UCSD-AML1 (cell line): ENCODE measurements around the gene IMP3.
A peak's percentile ranks its signal among the peaks of the same experiment; 100 is the strongest.
"Not testable (repeated sequence)": the region's sequence is repeated elsewhere in the genome, so short reads cannot be mapped to it uniquely, and the experiment has no call there.

Source experiments
- DNase-seq: peaks from one replicate; lab custom pipeline; 2025; ENCODE audit not compliant: unreplicated experiment; lab: John Stamatoyannopoulos, UW

Gene IMP3

DNA sequence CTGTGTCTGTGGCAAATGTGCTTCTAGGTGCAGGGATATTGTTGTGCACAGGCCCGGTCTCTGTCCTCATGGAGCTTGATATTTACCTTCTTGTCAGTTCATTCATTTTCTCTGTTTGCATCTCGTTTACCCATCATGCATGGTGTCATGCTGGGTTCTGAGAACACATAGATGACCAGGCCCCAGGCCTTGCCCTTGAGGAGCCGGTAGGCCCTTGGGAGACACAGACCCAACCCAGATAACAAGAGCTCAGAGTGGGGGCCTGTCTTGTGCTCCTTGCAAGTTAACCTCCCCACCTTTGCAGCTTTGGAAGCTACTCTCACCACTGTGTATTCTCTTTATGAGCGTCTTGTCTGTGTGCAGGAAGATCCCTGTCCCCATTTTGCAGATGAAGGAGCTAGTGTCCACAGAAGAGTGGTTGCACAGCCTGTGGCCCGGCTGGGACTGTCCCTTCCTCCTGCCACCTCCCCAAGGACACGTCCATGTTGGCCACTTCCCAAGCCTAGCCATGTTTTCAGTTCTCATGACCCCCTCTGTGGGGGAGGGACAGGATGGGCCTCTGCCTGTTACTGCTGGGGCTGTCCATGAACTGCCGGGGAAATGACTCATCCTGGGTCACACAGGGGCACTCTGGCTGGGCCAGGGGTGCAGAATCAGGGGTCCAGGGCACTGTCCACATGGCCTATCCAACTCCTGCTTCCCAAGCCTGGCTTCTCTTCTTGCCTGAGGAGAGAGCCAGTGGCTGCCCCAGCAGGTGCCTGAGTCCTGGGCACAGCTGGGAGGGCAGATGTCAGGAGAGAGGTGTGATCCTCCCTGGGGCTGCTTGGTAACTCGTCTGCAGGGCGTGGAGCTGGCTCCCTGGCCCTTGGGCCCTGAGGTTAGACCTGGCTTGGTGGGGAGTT, 11.1 kb upstream of the IMP3 start:
- DNase-seq, result peak; percentile 41

DNA sequence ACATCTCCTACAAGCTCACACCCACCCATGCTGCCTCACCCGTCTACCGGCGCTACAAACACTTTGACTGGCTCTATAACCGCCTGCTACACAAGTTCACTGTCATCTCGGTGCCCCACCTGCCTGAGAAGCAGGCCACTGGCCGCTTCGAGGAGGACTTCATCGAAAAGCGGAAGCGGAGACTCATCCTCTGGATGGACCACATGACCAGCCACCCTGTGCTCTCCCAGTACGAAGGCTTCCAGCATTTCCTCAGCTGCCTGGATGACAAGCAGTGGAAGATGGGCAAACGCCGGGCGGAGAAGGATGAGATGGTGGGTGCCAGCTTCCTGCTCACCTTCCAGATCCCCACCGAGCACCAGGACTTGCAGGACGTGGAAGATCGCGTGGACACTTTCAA, 9.8 kb upstream of the IMP3 start:
- no peak for DNase-seq

DNA sequence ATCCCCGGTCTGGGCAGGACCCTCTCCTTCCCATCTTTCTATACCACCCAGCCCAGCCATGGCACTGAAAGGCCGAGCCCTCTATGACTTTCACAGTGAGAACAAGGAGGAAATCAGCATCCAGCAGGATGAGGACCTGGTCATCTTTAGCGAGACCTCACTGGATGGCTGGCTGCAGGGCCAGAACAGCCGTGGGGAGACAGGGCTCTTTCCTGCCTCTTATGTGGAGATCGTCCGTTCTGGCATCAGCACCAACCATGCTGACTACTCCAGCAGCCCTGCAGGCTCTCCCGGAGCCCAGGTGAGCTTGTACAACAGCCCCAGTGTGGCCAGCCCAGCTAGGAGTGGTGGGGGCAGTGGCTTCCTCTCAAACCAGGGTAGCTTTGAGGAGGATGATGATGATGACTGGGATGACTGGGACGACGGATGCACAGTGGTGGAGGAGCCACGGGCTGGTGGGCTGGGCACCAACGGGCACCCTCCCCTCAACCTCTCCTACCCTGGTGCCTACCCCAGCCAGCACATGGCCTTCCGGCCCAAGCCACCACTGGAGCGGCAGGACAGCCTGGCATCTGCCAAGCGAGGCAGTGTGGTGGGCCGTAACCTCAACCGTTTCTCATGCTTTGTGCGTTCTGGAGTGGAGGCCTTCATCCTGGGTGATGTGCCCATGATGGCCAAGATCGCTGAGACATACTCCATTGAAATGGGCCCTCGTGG, 9.2 kb upstream of the IMP3 start:
- no peak for DNase-seq

DNA sequence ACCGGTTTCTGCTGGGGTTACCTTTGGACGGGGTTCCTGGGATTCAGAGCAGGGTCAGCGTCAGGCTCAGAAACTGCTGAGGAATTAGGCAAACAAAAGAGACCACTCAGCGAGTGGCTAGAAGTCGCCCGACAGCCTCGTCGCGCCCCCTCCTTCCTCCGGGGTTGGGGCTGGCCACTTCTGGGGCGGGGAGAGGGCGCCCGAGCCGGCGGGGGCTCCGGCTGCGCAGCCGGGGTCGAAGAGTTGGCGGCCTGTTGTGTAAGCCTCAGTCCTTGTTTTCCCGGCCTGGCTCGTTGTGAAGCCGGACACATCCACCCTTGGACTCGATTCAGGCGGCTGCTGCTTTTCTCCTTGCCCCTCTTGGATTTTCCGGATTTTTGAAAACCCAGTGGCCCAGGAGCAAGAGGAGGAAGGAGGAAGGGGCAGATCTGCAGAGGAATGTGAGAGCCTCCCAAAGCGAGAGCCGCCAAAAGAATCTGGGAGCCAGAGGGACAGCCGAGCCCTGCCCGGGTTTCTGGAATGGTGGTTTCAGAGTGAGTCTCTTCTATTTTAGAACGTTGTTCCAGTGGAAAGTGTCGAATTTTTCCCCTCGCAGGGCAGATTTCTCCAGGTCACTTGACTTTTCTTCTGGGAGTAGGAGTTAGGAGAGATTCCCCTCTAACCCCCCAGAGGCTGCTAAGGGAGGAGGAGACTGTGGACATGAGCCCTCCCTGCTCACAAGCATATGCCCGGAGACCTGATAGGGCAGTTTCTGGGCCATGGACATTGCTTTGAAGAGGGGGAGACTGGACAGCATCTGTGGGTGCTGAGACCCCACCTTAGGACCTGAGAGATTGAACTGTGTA, 8.4 kb upstream of the IMP3 start:
- DNase-seq, result no peak

DNA sequence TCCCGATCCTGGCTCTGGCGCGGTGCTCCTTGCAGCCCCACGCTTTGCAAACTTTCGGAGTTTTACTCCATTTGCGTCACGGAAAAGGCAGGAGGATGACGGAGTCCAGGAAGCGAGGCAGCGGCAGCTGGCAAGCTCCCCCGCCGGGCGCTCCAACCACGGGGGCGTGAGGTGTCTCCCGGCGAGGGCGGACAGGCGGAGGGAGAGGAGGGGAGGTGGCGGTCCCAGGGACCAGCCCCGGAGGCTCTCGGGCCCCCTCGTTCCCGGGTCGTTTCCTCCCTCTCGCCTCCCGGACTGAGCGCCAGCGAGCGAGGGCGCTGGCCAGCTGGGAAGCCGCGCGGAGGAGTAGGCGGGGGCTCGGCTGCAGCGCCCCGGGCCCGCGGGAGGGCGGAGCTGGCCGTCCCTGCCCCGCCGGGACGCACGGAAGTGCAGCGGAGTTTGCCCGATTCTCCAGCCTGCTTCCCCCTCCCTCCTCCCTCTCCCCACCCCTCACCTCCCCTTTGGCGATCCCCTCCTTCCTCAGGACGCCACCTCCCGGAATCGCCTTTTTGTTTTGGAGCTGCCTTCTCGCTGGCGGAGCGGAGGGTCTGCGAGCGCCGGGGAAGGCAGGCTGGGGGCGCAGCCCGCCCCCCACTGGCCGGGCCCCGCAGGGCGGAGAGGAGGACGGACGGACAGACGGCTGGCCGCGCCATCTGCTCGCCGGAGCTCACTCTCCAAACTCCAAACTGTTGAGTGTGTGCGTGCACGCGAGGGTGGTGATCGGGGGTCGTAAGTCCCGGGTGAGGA, 7.5 kb upstream of the IMP3 start, which contains the start of gene SNX33:
TSS of gene SNX33 (plus strand) at position 543 of the 786 bp plus-strand sequence. CDS start 1,191 bp downstream, outside the sequence.
- DNase-seq, result peak; percentile 82

DNA sequence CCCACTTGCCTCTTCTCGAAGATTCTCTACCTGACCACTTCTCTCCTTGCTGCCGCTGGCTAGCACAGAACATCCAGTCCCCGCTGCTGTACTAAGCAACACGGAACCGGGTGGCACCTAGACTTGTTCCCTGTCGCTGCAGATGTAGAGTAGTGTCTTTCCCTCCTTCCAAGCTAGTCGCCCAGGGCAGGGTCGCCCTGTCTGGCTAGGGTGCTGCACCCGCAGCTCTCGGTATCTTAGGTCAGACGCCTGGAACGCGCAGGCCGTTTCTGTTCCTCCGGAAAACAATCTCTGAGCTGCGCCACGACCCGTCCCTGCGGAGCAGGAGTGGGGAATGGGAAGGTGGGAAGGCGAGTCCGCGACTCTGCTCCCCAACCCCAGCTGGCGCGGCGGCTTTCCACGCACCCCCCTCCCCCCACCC, 6.9 kb upstream of the IMP3 start:
- no peak for DNase-seq

DNA sequence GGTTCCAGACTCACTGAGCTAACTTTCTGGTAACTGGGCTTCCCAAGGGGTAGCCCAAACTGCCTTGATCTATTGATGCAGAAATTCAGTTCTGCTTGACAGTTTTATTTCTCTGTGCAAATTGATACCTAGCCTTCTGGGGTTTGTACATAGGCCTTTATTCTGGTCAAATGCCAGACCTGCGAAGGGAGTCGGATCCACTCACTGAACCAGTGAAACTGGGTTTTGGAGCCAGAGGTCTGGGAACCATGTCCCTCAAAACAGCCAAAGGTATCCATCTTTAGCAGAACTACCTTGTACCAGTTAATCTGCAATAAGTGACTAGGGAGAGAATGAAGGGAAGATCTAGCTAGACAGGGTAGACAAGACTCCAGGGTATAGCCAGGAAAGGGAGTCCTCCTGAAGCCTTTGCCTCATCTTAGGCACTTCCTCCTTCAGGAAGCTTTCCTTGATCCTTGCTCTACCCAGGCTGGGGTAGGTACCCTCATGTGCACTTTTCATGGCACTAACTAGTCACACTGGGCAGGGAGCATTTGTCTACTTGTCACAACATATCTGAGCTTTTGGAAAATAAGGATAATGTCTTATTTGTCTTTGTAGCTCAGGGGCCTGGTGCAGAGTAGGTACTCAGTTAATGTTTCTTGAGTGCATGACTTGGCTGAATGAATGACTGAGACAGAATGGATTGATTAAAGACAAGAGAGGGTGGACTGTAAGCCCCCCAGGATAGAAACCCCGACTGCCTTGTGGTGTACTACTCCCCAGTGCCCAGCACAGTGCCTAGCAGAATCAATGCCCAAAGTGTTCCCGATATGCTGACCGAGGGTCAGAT, 6.3 kb upstream of the IMP3 start:
- no peak for DNase-seq

DNA sequence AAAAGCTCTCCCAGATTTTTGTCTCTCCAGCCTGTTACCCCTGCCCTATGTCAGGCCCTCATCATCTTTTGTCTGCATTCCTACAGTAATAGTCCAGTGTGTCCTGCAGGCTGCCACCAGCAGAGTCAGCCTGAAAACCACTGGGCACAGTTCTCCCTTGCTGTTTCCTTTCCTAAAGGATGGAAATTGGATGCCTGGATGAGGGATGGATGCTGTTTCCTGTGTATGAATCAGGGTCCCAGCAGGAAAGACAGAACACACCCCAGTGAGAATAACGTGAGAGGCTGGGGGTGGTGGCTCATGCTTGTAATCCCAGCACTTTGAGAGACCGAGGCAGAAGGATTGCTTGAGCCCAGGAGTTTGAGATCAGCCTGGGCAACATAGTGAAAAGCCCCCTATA, 4.4 kb upstream of the IMP3 start:
- DNase-seq, result no peak

DNA sequence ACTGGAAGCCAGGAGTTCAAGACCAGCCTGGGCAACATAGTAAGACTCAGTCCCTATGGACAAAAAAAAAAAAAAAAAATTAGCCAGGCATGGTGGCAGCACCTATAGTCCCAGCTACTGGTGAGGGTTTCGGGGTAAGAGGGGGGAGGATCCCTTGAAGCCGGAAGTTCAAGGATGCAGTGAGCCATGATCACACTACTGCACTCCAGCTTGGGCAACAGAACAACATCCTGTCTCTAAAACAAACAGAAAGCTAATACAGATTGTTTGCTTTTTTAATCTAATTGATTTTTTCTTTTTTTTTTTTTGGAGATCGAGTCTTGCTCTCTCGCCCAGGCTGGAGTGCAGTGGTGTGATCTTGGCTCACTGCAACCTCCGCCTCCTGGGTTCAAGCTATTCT, 1.6 kb upstream of the IMP3 start:
- DNase-seq, result no peak

DNA sequence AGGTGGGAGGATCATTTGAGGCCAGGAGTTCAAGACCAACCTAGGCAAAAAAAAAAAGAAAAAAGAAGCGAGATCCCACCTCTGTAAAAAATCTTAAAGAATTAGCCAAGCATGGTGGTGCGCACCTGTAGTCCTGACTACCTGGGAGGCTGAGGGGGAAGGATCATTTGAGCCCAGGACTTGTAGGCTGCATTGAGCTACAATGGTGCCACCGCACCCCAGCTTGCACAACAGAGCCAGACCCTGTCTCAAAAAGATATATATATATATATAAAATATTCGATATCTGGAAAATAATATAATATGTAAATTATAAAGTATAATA, 1.1 kb upstream of the IMP3 start:
- DNase-seq, result no peak

DNA sequence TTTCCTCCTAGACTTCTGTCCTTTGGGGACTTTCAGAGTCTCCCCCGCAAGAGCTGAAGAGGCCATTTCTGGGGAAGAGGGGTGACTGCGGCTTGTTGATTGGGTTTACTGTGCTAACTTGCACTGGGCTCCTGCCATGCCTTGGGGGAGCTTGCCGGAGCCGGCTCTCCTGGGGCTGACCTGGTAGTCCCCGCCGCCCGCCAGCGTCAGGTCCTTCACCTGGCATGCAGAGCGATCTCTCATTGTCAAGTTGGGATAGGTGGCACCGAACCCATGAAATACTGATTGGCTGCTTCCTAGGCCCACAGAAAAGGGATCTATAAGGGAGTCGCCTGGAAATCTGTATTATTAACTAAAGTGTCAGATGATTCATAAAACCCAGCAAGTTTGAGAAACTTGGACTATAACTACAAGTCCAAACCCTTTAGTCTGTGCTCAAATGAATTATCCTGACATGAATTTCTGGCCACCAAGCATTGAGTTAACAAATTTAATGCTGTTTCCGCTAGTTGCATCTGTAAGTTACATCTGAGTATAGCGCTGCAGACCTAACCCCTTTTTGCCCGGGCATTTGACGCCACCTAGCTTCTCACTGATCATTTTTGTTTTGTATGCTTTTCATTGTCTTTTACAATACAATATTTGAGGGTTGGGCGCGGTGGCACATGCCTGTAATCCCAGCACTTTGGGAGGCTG, 607 bp upstream of the IMP3 start:
- peak; percentile 50 for DNase-seq

DNA sequence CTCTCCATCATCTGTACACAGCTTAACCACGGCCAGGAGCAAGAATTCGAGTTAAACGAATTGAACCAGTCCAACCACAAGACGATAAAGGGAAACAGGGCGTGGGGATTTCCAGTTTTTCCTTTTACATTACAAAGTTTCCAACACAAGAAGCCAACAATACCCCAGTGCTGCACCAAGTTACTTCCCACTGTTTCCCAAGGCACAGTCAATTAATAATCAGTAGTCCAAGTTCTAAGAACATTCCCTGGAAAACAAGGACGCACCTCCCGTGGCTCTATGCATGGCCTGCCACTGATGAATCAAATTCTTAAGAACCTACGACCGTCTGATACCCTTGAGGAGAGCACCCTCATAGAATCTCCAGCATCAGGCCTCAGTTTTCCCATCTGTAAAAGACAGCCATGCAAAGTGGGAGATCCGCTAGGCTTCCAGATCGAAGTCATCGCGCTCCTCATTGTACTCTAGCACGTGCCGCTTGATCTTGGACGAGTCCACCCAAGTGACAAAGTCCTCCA, 774 bp downstream of the IMP3 start:
- no peak for DNase-seq

DNA sequence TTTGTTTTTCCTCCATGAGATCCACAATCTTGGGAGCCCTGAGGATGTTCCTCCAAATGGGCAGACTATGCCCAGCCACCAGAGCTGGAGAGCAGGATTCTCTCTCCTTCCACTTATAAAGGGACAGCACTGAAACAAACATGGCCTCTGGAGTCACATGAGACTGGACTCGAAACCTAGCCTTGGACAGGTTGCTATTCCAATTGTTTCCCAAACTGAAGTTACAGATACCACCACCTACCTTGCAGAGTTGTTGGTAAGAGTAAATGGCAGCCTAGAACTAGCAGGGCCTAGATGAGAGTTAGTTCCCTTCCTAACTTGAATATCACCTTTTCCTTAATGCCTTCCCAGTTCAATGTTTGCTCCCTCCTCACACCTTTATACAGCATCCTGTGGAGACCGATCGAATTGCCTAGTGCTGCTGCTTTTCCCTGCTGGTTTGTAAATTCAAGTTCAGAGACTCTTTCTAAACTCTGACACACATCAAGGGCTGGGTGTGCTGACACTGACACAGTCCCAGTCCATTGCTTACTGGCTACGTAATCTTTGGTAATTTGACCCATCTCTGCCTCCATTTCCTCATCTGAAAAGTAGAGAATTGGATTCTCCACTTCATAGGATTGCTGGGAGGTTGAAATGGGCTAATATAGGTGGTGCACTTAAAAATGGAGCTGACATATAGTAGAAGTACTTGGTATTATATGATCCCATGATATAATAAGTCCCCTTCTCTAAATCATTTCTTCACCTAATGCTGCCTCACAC, 2.6 kb downstream of the IMP3 start:
- no peak for DNase-seq

DNA sequence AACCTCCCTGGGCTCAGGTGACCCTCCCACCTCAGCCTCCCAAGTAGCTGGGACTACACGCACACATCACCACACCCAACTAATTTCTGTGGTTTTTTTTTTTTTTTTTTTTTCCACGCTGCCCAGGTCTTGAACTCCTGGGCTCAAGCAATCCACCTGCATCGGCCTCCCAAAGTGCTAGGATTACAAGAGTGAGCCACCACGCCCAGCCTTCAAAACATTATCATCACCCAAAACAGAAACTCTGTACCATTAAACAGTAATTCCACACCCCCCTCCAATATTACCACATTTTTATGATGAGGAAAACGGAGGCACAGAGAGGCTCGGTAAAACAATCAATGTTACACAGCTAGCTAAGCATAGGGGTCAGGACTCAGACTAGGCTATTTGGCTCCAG, 4.0 kb downstream of the IMP3 start:
- no peak for DNase-seq

DNA sequence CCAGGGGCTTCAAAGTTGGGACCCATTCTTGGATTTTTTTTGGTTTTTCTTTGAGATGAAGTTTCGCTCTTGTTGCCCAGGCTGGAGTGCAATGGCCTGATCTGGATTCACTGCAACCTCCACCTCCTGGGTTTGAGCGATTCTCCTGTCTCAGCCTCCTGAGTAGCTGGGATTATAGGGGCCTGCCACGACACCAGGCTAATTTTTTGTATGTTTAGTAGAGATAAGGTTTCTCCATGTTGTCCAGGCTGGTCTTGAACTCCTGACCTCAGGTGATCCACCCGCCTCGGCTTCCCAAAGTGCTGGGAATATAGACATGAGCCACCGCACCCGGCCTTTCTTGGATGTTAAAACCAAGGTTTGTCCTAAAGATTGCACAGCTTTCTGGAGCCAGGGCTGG, 6.1 kb downstream of the IMP3 start:
- DNase-seq, result not testable (repeated sequence)

DNA sequence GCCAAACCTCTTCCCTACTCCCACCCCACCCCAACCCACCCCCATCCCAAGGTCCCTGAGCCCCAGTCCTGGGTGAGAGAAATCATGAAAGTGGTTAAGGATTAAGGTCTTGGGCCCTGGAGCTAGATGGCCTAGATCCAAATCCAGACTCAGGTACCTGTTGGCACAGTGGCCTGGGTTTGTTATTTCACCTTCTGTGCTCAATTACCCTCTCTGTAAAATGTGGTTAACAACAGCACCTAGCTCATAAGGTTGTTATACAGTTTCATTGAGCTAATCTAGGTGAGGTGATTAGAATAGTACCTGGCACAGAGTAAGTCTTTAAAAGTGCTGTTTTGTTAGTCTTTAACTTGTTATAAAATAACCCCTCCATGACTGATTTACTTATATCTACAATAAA, 8.1 kb downstream of the IMP3 start:
- DNase-seq, result no peak

DNA sequence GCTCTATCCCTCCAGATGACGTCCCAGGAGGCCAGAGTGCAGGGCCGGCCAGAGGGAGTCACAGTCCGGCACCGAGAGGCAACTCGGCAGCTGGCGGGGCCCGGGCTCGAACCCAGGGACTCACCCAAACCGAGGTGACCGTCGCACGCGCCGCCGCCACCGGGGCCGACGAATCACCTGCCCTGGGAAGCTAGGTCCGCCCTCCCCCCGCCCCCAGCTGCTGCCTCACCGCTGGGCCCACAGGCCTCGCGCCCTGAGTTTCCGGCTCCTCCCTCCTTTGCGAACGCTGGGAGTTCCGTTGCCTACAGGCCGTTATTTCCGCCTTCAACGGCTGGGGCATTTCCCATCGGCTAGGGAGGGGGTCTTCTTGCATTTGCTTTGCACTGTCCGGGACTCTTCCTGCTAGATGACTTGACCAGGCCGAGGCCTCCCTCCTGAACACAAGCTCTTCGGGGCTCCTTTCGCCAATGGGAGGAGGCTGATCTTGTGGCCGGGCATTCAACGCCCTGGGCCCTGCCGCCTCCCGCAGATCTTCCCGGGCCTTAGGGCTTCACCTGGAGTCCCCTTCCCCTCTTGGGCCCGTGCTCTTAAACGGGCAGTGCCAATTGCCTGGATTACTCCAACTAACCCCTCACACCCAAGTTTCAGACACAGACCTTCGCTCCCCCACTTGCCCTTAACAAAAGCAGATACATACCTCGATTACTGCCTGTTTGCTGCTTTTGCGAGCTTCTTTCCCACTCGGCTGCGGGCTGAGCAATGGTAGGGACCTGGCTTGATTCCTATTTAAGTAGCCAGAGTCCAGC, 14.3 kb downstream of the IMP3 start, which contains the start of gene SNUPN:
TSS of gene SNUPN (minus strand) at position 184 of the 806 bp plus-strand sequence. CDS start 4,674 bp downstream, outside the sequence.
- peak; percentile 97 for DNase-seq
